NOMO-1 treated with DMSO at 0.1 percent for 48 hours (cell line): ENCODE results near the gene GFM1.

Experiments used
- DNase-seq: peaks from one replicate; lab custom pipeline; 2025; ENCODE audit not compliant: unreplicated experiment; lab: John Stamatoyannopoulos, UW

GFM1 gene

DNA sequence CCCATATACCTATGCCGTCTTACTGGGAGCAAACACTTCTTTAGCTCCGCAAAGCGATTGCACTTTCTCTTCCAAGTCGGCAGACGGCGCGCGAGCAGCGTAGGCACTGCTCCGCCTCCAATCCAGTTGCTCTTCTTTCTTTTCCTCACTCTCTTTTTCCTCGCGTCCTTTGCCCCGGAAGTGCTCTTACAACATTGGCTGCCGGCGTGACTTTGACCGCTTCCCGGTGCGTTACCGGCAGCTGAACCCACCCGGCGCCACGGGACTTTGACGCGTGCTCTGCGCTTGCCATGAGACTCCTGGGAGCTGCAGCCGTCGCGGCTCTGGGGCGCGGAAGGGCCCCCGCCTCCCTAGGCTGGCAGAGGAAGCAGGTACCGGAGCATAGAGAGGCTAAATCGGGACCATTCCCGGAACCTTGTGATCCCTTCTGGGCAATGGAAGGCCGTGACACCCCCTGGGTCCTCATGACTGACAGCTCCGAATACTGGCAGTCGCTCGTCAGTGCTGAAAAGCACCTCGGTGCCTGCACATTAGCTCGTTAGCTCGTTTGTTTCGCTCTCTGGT lies at the start of gene GFM1:
Gene GFM1, plus strand, starts transcription at position 183 of the 564 bp plus-strand sequence. Its CDS starts 108 bp downstream, at position 291.
- peak; percentile 100 for DNase-seq

DNA sequence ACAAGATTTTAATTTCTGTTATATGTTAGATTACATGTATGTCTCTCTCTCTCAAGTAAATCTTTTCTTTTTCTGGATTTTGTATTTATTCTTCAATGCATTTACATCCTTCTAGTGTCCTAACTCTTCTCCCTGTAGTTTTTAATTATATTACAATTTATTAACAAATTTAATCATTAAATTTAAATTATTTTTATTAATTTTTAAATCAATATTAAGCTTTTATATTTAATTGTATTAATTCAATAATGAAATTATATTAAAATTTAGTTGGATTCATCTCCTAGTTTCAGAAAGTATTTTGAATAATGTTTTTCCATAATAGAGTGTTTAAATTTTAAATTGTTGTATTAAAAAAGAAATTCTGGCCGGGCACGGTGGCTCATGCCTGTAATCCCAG lies 43.5 kb upstream of the GFM1 start:
- no peak for DNase-seq

DNA sequence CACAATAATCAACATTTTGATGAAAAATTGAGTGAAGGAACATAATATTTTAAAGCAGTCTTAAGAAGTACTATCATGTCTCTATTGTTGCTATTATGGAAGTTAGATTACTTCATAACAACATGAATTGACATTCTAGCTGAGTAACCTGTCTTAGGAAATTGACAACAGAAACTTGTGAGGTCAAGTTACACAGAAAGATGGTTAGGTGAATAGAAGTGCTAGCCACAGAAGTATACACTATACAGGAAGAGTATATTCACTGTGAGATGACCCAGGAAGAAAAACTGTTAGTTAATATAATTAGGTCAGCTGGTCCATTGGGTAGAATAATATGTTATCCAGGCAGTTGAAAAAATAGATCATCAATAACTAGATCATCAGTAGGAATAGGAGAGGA lies 42.1 kb upstream of the GFM1 start:
- no peak for DNase-seq

DNA sequence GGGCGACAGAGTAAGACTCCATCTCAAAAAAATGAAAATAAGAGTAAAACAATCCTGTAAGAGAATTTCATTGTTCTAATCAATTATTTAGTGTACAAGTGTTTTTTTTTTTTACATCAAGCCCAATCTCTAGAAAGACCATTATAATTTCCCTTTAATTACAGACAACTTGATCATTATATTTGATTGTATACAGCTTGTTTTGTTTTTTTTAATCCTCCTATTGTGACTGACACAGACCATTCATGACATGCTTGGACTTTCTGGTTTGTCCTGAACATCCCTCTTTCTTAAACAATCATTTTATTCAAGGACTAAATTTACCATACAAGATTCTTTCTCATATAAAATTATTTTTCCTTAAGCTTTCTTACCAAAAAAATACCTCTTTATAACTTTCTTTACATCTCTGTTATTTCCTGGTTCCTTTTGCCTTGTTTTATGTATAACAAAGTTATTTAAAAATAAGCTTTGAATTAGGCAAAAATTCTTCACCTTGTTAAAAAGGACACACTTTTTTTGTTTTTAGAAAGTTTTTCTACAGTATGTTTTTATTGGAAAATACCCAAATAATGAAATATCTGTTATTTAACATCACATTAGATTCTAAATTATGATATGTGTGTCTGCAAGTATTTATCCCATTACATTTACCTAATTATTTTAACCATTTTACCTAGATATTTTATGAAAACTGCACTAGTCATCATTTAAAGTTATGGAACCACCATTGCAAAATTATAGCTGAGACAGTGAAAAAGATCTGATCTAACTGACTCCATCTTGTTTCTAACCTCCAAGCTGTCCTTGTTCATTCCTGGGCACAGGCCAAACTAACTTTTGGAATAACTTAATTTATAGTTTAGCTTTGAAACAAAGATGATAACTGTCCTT lies 26.1 kb upstream of the GFM1 start:
- no peak for DNase-seq

DNA sequence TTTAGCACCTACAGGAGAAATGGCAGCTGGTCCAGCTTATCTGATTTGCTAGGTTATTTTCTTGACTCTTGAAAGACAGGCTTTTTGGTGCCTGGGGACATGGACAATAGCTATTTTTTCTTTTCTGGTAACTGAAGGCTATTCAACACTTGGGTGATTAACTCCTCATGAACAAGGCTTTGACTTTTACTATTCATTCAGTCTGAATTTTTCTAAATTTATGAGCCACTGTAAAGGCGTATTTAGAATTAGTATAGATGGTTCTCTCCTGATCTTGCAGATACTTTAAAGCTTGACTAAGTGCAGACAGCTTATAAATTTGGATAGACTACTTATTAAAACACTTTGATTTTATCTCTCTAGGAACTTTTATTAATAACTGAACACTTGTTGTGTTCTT lies 18.4 kb upstream of the GFM1 start:
- DNase-seq, result no peak

DNA sequence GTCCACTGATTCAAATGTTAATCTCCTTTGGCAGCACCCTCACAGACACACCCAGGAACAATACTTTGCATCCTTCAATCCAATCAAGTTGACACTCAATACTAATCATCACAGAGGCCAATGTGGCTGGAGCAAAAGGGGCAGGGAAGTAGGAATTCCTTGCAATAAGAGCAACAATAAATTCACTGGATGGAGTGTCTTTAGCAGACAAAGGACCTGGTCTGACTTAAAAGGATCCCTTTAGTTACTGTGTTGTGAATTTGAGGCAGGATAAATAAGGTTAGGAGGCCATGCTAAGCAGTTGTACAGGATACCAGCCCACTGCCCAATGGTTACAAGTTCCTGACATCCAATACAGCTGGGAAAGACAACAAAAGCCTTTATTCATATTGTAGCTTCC lies 12.3 kb upstream of the GFM1 start:
- DNase-seq, result no peak

DNA sequence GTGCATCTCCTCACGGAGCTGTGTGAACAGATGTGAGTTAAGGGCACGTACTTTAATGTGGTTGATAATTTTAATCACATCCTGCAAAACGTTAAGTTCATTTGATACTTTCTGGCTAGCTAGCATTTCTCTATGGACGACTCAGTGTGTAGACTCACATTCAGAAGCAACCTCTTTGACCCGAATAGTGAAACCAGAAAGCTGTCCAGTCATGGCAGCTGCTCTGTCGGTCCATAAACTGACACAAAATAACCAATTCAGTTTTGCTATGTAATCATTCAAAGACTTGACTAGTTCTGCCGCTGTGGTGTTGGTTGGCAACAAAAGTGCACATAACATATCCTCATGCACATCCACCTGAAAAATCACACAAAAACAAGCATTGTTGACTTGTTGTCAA lies 3.7 kb upstream of the GFM1 start:
- DNase-seq, result no peak

DNA sequence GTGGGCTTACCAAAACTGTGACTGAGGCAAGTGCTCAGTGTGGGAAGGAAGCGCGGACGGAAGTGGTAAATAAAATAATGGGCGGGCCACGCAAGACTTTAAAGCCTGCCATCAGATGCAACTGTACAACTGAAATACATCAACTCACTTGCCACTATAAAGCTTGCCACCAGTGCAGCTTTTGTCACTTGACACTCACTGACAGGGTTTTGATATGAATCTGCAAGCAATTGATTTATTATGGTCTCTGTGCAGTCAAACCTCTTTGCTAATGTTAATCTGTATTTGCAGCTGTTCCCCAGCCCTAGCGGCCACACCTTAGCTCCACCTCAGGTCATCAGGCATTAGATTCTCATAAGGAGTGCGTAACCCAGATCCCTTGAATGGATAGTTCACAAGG lies 2.3 kb upstream of the GFM1 start:
- DNase-seq, result no peak

DNA sequence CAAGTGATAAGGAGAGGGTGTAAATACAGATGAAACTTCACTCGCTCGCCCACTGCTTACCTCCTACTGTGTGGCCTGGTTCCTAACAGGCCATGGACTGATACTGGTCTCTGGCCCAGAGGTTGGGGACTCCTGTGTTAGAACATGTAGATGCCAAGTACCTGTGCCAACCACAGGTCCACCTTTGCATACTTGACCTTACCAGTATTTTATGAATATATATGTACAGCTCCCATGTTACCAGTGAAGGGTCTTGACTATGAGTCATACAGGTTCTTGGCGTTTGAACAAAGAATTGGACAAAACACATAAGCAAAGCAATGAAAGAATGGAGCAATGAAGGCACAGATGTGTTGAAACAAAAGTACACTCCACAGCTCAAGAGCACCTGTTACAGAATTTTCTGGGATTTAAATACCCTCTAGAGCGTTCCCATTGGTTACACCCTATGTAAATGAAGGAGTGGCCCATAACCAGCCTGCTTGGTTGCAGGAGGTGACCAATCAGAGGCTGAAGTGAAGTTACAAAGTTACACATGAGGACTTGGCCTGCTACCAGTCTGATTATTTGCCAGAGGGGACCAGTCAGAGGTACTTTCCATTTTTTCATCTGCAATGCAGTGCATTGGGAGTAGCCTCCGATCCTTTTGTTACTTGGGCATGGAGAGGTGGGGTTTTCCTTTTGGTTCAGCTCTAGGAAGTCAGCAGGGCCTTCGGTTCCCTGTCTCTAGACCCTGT lies 1.7 kb upstream of the GFM1 start:
- no peak for DNase-seq

DNA sequence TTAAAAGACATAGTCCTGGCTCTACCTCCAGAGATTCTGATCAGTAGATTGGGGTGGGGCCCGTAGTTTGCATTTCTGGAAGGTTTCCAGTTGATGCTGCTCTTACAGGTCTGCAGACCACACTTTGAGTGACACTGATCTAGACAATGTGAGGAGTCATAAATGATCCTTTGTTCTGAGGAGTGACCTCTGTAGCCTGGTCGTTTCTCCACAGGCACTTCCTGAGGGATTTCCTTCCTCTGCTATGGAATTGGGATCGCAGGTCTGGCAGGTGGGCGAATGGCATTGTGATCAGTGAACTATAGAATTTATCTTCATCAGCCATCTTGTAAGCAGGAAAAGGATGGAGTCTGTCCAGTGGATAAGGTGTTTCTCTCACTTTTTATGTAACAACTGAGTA lies 5.5 kb downstream of the GFM1 start:
- no peak for DNase-seq

DNA sequence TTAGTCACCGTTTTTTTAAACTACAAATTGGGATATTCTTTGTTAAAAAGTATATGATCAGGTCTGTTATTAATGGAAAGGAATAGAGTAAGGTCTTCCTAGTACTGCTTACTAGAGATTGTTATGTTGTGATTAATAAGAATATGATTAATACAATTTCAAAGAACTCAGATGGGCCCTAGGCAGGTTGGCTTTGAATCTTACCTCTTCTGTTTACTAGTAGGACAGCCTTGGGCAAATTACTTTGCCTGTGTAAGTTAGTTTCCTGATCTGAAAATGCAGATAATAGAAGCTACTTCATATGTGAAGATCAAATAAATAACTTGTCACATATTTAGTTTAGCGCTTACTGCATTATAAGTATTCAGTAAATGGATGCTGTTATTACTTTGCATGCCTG lies 6.9 kb downstream of the GFM1 start:
- DNase-seq, result no peak

DNA sequence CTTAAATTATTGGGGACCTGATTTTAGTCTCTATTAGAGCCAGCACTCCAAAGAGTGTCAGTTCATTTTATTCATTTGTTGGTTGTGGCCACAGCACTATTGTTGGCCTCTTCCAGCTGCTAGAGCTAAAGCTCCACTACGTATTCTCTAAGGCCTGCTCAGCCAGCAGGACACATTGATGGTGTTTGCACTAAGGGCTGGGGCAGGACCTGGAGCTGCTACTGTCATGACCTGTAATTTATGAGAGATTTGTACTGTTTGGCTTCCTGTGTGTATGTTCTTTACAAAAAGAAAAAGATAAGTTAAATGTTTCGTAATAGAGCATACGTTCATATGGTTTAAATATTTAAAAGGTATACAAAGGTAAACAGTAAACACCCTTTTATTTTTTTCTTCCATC lies 8.1 kb downstream of the GFM1 start:
- DNase-seq, result no peak

DNA sequence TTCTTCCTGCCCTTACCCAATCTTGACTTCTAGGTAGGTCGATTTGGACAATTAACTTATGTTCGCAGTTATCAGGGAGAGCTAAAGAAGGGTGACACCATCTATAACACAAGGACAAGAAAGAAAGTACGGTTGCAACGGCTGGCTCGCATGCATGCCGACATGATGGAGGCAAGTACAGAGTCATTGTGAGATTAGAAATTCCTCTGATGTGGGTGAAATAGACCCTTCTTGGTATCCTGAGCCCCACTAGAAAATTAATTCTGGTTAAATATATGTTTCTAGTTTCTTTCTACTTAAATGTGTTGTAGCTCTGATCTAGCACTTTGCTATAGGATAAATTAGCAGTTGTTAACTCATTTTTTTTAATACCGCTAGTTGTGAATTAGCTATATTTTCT lies 14.6 kb downstream of the GFM1 start:
- DNase-seq, result no peak

DNA sequence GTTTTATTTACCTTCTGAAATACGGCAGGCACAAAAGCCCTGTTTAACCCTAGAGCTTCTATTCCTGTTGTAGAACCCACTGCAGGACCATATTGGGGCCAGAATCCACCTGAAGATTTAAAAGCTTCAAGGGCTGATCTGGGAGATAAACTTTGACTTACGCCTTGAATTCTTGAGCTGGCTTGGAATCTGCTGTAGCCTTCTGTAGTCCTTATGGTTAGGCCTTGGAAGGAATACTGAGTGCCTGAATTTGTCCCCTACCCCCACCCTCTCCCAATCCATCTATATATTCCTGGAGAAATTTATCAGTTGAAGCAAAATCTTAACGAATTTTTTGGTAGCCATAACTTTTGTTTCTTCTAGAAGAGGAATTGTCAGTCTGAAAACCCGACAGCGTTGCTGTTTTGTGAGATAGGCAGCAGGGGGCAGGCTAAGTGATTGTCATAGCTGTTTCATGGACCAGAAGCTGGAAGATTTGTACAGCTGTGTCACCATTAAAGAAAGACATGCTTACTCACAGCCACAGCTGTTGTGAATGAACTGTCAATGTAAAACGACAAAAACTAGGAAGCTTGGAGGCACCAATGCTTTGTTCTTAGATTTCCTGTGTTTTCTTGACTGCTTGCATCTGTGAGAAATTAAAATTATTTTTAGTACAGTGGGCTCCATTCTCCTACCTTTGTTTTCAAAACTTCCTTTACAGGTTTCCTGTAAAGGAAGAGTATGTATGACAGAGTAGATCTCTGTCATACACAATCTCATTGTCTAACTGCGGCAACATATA lies 15.3 kb downstream of the GFM1 start:
- DNase-seq, result peak; percentile 52

DNA sequence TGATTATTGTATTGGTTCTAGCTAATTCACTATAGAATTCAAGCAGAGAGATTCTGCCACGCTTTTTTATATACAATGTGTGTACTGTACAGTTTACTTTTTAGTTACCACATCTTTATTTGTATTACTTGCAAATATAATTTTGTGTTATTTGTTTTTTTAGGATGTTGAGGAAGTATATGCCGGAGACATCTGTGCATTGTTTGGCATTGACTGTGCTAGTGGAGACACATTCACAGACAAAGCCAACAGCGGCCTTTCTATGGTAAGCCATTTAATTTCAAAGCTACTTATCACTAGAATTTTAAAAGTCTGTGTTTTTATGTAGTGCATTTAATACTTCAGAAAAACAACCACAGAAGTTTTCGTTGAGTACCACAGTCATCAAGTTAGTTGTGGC lies 16.4 kb downstream of the GFM1 start:
- DNase-seq, result no peak

DNA sequence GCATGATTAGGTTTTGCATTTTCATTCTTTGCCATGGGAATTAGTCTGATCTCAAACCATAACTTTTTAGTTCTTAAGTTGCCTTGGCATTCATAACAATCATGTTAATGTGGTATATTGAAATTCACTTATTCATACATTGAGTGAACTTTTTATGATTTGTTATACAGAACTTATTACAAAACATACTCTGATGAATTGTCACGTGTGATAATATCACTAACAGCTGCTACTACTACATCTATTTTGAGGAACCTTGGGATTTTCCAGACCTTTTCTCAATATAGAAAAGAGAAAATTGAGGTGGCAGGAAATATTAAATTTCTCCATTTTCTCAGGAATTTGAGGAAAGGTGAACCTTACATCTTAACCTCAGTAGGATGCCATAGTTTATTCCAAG lies 18.9 kb downstream of the GFM1 start:
- DNase-seq, result no peak

DNA sequence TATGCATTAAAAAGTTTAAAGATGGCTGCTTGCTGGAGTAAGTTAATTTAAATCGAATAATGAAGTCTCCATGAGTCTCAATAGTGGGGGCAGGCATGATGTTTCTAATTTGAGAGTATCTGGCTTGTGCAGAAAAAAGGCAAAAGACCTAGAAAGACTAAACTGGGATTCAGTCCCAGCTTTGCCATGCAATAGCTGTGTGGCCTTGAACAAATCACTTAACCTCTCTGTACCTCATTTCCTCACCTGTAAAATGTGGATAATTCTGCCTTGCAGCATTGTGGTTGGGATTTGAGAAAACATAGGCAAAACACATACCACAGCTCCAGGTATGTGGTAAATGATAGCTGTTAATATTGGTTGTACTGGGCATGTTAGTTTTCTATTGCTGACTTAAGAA lies 19.5 kb downstream of the GFM1 start:
- no peak for DNase-seq

DNA sequence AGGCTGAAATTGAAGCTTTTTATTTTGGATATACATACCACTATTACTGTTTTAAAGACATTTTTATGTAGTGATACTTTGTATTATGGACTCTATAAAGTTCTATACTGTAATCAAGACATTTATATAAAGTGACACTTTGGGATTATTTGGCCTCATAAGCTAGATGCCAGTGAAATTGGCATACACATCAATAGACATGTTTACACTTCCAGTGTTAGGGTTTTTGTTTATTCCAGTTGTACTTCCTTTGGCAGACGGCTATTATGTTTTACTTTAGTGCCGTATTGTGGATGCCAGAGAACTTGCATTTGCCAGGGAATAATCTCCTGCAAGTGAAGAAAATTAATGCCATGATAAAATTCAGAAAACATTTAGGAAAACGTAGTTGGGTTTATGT lies 22.1 kb downstream of the GFM1 start:
- DNase-seq, result no peak

DNA sequence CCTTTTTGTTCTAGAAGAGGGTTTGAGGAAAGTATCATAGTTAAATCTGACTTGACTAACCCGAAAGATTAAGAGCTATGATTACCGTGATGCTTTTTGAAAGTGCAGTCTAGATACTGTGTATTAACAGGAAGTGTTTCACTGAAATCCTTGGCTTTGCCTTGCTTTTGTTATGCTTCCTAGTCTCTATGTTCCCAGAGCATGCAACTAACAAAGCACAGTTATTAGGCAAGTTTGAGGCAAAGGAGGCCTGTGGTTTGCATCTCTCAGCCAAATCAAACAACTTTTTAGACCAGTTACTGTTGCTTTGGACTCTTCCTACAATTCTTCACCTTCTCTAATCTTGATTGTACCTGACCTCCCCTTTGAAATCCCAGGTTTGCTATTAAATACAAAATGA lies 24.2 kb downstream of the GFM1 start:
- no peak for DNase-seq

DNA sequence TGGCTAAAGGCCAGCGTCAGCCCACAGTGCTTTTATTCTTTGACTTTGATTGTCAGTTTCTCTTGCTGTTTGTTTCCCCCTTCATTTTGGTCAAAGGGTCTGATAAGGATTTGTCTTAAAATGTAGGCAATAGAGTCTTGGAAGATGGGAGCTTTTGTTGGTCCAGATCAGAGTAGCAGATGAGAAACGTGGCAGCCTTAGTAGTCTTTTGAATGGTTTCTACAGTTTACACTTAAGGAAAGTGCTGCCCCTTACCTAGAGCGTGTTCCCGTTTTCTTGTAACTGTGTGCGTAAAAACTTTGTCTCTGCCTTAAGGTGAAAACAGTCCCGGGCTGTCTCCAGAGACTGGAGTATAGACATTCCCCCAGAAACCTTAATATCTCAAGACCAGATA lies 27.5 kb downstream of the GFM1 start:
- DNase-seq, result no peak
